SKM-1 (cell line): ENCODE results near the gene NEK10.

Experiments
- DNase-seq: peaks from one replicate; lab custom pipeline; 2025; ENCODE audit not compliant: unreplicated experiment; lab: John Stamatoyannopoulos, UW

NEK10 gene

DNA sequence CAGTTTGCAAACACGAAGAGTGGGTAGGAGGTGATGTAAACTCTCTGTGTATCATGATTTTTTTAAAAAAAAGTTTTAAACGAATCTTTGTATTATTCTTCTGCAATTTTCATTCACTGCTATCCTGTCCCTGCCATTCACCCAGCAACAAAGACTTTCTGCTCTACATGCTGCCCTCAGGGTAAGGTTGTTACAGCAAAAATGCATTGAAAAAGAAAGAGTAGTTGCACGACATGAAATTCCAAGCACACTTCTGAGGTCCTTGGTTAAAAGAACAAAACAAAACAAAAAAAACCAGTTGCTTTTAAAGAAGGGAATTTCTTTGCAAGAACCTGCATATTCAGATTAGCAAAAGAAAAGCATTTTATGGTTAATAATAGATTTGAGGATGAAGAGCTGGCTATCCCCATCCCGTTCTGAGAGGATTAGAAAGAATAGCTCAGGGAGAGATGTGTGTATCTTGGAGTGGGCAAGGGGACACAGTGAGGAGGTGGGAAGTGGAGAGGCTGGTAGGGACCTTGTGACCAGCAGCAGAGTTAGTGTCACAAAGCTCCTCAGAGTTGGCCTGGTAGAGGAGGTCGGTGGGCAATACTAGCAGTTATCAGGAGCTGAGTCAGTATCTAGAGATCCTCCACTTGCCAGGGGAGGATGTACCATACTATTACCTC is 290.8 kb downstream of the NEK10 start:
- no peak for DNase-seq

DNA sequence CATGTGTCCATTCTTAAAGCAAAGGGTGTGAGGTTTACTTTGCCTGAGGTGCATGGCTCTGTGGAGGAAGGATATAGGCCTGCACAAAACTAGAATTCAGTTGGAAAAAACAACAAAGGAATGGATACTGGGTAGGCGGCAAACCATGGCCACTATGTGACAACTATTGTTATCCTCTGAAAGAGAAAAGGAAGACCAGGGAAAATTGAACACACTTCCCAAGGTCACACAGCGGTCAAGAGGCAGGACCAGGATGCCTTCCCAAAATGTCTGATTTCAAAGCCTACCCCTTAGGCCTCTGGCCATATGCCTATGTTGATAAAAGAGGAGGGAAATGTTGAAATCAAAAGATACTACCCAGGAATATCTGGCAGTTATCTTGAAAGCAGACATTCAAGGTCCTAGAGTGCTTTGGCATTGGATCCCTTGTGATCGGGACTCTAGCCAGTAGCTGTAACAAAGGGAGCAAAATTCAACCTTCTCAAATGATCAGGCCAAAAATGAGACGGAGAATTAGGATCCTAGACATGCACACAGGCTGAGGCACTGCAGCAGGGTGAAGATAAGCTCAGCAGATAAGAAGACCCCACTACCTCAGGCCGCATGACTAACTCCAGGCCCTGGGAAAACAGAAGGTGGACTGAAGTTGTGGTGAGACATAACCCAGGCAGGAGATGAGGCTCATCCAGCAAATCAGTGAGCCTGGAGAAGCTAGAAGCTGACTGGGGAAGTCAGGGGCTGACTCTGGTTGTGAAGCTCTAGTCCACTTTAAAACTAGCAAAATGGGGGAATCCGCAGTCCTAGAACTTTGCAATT is 292.2 kb downstream of the NEK10 start:
- no peak for DNase-seq

DNA sequence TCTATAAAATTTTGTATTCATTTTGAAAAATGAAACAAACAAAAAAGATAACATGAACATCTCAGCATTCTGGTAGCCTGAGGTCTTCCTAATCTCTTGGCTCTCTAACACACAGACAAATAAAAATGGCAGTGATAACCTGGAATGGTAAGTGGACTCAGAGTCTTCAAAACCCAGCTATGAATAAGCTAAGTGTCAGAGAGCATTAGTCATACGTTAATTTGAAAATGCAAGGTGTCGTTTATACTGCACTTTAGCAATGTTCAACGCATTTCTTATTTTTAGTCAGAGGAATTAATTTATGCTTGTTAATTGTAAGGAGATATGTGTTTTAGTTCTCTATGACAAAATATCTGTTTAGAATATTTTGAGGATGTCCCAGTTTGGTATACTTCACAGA is 294.3 kb downstream of the NEK10 start:
- no peak for DNase-seq

DNA sequence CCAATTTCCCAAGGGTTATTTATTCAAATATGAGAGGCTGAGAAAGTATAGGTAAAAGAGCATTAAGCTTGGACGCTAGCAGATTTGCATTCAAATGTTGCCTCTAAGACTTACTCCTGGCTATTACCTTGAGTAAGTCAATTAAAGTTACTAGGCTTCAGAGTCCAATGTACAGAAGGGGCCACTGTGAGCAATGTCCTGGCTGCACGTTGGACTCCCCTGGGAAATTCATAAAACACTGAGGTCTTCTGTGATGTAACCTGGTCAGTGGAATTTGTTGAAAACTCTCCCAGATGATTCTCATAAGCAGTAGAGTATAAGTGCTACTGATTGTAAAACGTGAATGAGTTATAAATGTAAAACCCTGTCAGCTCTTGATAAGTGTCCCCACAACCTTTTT is 295.3 kb downstream of the NEK10 start:
- no peak for DNase-seq

DNA sequence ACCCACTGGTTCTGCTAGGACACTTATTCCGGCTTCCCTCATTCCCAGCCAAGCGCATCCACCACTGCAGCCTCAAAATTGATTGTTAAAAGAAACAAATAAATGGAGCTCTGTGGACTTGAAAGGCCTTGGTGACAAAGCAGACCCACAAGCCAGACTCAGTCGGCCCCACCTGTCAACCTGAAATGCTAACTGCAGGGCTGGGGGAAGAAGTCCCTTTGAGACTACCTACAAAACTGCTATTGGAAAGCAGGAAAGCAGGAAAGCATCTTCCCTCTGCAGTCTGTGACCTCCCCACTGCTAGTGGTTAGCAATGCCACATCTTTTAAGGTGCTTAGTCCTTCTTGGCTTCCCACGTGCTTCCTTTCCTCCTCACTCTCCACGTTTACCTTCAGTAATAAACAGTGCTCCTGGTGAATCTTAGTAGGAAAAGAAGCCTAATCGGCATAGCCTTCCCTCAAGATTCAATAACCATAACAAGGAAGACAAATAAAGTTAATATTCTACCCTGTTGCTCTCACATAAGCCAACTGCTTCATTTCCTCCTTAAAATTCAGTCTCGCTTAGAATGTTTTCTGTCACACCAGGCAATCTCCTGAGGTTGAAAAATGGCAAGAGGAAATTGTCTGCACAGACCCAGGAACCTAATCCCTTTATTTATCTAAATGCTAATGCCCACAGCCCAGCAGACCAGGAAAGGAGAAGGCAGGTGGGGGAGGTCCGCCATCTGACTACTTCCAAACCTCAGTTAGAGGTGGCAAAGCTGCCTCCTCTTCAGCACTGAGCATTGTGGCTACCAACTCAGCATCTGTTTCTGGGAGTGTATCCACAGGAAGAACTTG is 296.2 kb downstream of the NEK10 start:
- DNase-seq: no peak

DNA sequence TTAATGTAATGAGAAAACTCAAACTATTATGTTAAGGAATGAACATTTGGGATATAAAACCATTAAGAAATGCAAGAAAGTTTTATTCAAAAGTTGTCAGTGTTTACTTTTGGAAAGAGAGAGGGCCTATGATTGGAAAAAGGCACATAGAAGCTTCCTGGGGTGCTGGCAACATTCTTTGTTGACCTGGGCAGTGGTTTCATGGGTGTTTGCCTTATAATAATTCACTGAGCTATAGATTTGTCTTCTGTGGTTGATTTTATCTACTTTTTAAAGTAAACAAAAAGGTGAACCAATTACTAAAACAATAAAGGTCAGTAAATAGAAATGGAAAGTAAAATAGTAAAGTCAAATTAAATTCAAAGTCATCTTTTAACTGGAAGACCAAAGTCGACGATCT is 308.8 kb downstream of the NEK10 start:
- no peak for DNase-seq
